Dedifferentiated amniotic fluid mesenchymal stem cell (primary cell): Measurements from ENCODE around the gene TAGLN2.

ENCODE experiments used
- DNase-seq: peaks from one replicate; pipeline ENCODE4 v3.0.0-alpha.2; 2016; ENCODE audit errors: extremely low spot score

TAGLN2 gene

GRCh38 chr1:159924791-159925718 lies at the start of gene TAGLN2:
TSS of gene TAGLN2 (minus strand) at chr1:159925507. CDS start at chr1:159920509, 4,998 bp downstream.
- peak; percentile 68 for DNase-seq

GRCh38 chr1:159974350-159974965 lies 49.2 kb upstream of the TAGLN2 start:
- DNase-seq = no peak

GRCh38 chr1:159973350-159973940 lies 48.1 kb upstream of the TAGLN2 start:
- DNase-seq = no peak

GRCh38 chr1:159972443-159973205 lies 47.3 kb upstream of the TAGLN2 start:
- DNase-seq = no peak

- DNase-seq = no peak
These were observed 45.6 kb upstream of the TAGLN2 start for GRCh38 chr1:159970932-159971342.

GRCh38 chr1:159968901-159969300 lies 43.6 kb upstream of the TAGLN2 start:
- no peak for DNase-seq

- no peak for DNase-seq
These were observed 40.0 kb upstream of the TAGLN2 start for GRCh38 chr1:159965263-159965662.

GRCh38 chr1:159964144-159964543 lies 38.8 kb upstream of the TAGLN2 start:
- DNase-seq = no peak

- DNase-seq = no peak
These were observed 36.9 kb upstream of the TAGLN2 start for GRCh38 chr1:159962176-159962575.

- DNase-seq = no peak
These were observed 36.3 kb upstream of the TAGLN2 start for GRCh38 chr1:159961636-159962035.

GRCh38 chr1:159960721-159961381 lies 35.5 kb upstream of the TAGLN2 start:
- peak; percentile 97 for DNase-seq

GRCh38 chr1:159959451-159959850 lies 34.1 kb upstream of the TAGLN2 start:
- DNase-seq = no peak

- no peak for DNase-seq
These were observed 33.5 kb upstream of the TAGLN2 start for GRCh38 chr1:159958719-159959380.

- no peak for DNase-seq
These were observed 32.5 kb upstream of the TAGLN2 start for GRCh38 chr1:159957824-159958268.

- no peak for DNase-seq
These were observed 30.1 kb upstream of the TAGLN2 start for GRCh38 chr1:159955456-159955855.

GRCh38 chr1:159953536-159954515 lies 28.5 kb upstream of the TAGLN2 start, which contains the start of gene SLAMF9:
TSS of gene SLAMF9 (minus strand) at chr1:159954237. CDS start at chr1:159954137, 100 bp downstream.
- no peak for DNase-seq

- no peak for DNase-seq
These were observed 27.6 kb upstream of the TAGLN2 start for GRCh38 chr1:159952932-159953331.

GRCh38 chr1:159951551-159951950 lies 26.2 kb upstream of the TAGLN2 start:
- DNase-seq = no peak

- no peak for DNase-seq
These were observed 25.7 kb upstream of the TAGLN2 start for GRCh38 chr1:159951016-159951415.
